Measurements from ENCODE around the gene DPP6. TPM values are rescaled to one million over a fixed set of nuclear protein-coding genes. Genes with fewer than 3 reads are reported as not detected.

The DPP6 gene
- total RNA-seq, 4 donors from 2014 or later, result 0.60 to 1.7 (median 1.6) TPM; not detected in 1

DNA sequence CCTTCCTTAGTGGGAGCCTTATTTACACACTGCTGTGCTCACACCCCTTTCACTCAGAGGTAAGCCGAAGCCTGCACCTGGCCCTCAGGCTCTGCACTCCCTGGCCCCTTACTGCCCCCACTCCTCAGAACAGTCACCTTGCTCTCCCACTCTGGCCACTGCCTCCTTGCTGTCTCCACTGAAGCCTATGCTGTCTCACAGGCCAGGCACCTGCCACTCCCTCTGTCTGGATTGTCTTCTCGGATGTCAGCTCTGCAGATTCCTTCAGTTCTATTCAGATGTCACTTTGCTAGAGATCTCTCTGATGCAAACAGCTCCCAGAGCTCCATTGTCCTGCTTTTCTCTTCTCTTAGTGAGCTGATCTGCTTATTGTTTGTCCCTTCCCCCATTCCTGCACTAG lies 390.7 kb downstream of the DPP6 start:
- H3K4me3 ChIP-seq, result no peak overlapping the region
- TF ChIP-seq EP300 (IDR thresholded peaks at IDR 0.05) (no peak), CTCF (IDR thresholded peaks at IDR 0.05) (no peak), POLR2A (IDR thresholded peaks at IDR 0.05) (no peak)
- no peaks in the 10 kb centered on the region for H3K36me3 ChIP-seq
- no peak for DNase-seq (ENCODE audit: low spot score in 2 of 2)
- H3K9me3 ChIP-seq, result peaks cover 0 to 8% (median 0%) of the 10 kb centered on the region in 4 donors
- no peaks in the 10 kb centered on the region for H3K4me1 ChIP-seq
- no peaks in the 10 kb centered on the region for H3K27me3 ChIP-seq
- H3K27ac ChIP-seq, result no peak overlapping the region
- 39 to 66% methylated on average over 2 of the region's 2 CpGs for WGBS, 2 donors

GRCh38 chr7:154450451-154450850 lies 398.3 kb downstream of the DPP6 start:
- Histone ChIP-seq H3K9me3 (peaks cover 0 to 18% (median 0%) of the 10 kb centered on the region in 4 donors), H3K27me3 (no peaks in the 10 kb centered on the region), H3K27ac (no peak overlapping the region), H3K36me3 (no peaks in the 10 kb centered on the region), H3K4me3 (no peak overlapping the region), H3K4me1 (no peaks in the 10 kb centered on the region)
- TF ChIP-seq CTCF (IDR thresholded peaks at IDR 0.05) (no peak), POLR2A (IDR thresholded peaks at IDR 0.05) (no peak), EP300 (IDR thresholded peaks at IDR 0.05) (no peak)
- no peak for DNase-seq (ENCODE audit: low spot score in 2 of 2)
- 68 to 71% methylated on average over 6 of the region's 6 CpGs for WGBS, 2 donors

- Histone ChIP-seq H3K4me1 (no peaks in the 10 kb centered on the region), H3K36me3 (no peaks in the 10 kb centered on the region), H3K9me3 (peaks cover 0 to 13% (median 0%) of the 10 kb centered on the region in 4 donors), H3K27ac (no peak overlapping the region), H3K4me3 (no peak overlapping the region), H3K27me3 (no peaks in the 10 kb centered on the region)
- DNase-seq (ENCODE audit: low spot score in 2 of 2), result no peak
- TF ChIP-seq EP300 (IDR thresholded peaks at IDR 0.05) (no peak), CTCF (IDR thresholded peaks at IDR 0.05) (no peak), POLR2A (IDR thresholded peaks at IDR 0.05) (no peak)
- 78 to 83% methylated on average over 14 to 15 of the region's 15 CpGs for WGBS, 2 donors
These were observed 399.6 kb downstream of the DPP6 start for GRCh38 chr7:154451480-154452457.

- WGBS, 2 donors, result 97 to 100% methylated on average over 4 to 5 of the region's 5 CpGs
- H3K4me1 ChIP-seq, result no peaks in the 10 kb centered on the region
- DNase-seq (ENCODE audit: low spot score in 2 of 2), result no peak
- H3K36me3 ChIP-seq, result no peaks in the 10 kb centered on the region
- H3K27me3 ChIP-seq, result no peaks in the 10 kb centered on the region
- TF ChIP-seq CTCF (IDR thresholded peaks at IDR 0.05) (no peak), POLR2A (IDR thresholded peaks at IDR 0.05) (no peak), EP300 (IDR thresholded peaks at IDR 0.05) (no peak)
- peaks cover 0 to 54% (median 0%) of the 10 kb centered on the region in 4 donors for H3K9me3 ChIP-seq
- H3K27ac ChIP-seq, result no peak overlapping the region
- no peak overlapping the region for H3K4me3 ChIP-seq
These were observed 411.6 kb downstream of the DPP6 start for GRCh38 chr7:154463794-154464193.

DNA sequence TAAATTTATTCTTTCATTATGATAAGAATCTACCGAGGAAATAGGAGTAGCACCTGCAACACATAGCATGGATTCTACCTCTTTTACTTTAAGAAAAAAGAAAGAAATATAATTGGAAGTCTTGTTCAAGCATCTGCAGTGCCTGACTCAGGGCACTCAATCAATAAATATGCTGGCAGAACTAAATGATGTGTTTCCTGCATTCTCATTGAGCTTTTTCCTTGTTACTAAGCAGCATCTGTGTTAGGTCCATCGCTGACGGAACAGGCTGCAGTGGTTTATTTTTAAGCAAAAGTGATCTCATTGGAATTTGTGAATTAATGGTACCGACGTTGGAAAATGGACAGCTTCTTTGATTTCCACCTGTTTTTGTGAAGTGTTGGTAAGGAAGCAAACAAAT lies 417.5 kb downstream of the DPP6 start:
- TF ChIP-seq POLR2A (IDR thresholded peaks at IDR 0.05) (no peak), CTCF (IDR thresholded peaks at IDR 0.05) (no peak)
- H3K4me3 ChIP-seq, result no peak overlapping the region

More for the DNA sequence above, 417.5 kb downstream of the DPP6 start:
- H3K27ac ChIP-seq, result no peak overlapping the region
- H3K36me3 ChIP-seq, result no peaks in the 10 kb centered on the region
- 76 to 81% methylated on average over 5 of the region's 5 CpGs for WGBS, 2 donors
- no peaks in the 10 kb centered on the region for H3K27me3 ChIP-seq
- no peaks in the 10 kb centered on the region for H3K4me1 ChIP-seq
- H3K9me3 ChIP-seq, result peaks cover 0 to 17% (median 0%) of the 10 kb centered on the region in 4 donors
- DNase-seq (ENCODE audit: low spot score in 2 of 2), result no peak

All from tibial nerve (tissue), 4 donors.